ENCODE results near the gene RASGRF1. TPM values are rescaled to one million over a fixed set of nuclear protein-coding genes. Genes with fewer than 3 reads are reported as not detected.

RASGRF1 gene
- total RNA-seq, 3 donors from 2014 or later, result 0.22 to 0.35 TPM; not detected in 1

- no peak for TF ChIP-seq CTCF (IDR thresholded peaks at IDR 0.05)
- no peaks in the 10 kb centered on the region for H3K9me3 ChIP-seq
- intact Hi-C loops (cut with DNase I, micrococcal nuclease), result no loop called here
- H3K4me3 ChIP-seq, result no peak overlapping the region
- no peaks in the 10 kb centered on the region for H3K36me3 ChIP-seq (ENCODE audit: low read depth)
- DNase-seq (no peak), ATAC-seq (no peak)
- H3K4me1 ChIP-seq (ENCODE audit: low read depth), result no peaks in the 10 kb centered on the region
Measured at GRCh38 chr15:78934655-78935023, 155.9 kb downstream of the RASGRF1 start.

- no peaks in the 10 kb centered on the region for H3K4me1 ChIP-seq (ENCODE audit: low read depth)
- ATAC-seq, result no peak
- no peaks in the 10 kb centered on the region for H3K9me3 ChIP-seq
- intact Hi-C loops (cut with DNase I, micrococcal nuclease), result no loop called here
- no peaks in the 10 kb centered on the region for H3K36me3 ChIP-seq (ENCODE audit: low read depth)
- peak in 1 of 3 donors; percentile 57 for DNase-seq
- no peak overlapping the region for H3K4me3 ChIP-seq
- TF ChIP-seq CTCF (IDR thresholded peaks at IDR 0.05), result no peak
Measured at GRCh38 chr15:78933823-78934654, 156.5 kb downstream of the RASGRF1 start.

GRCh38 chr15:78933187-78933822 lies 157.3 kb downstream of the RASGRF1 start:
- intact Hi-C loops (cut with DNase I, micrococcal nuclease), result no loop called here
- no peaks in the 10 kb centered on the region for H3K36me3 ChIP-seq (ENCODE audit: low read depth)
- no peak for TF ChIP-seq CTCF (IDR thresholded peaks at IDR 0.05)
- no peak for DNase-seq
- H3K4me3 ChIP-seq, result no peak overlapping the region
- H3K4me1 ChIP-seq (ENCODE audit: low read depth), result no peaks in the 10 kb centered on the region
- H3K9me3 ChIP-seq, result no peaks in the 10 kb centered on the region
- no peak for ATAC-seq

- intact Hi-C loops (cut with DNase I, micrococcal nuclease), result no loop called here
- Histone ChIP-seq H3K4me1 (ENCODE audit: low read depth) (no peaks in the 10 kb centered on the region), H3K4me3 (no peak overlapping the region), H3K9me3 (no peaks in the 10 kb centered on the region), H3K36me3 (ENCODE audit: low read depth) (no peaks in the 10 kb centered on the region)
- no peak for TF ChIP-seq CTCF (IDR thresholded peaks at IDR 0.05)
- ATAC-seq, result no peak
- DNase-seq, result no peak
Measured at GRCh38 chr15:78932258-78932808, 158.2 kb downstream of the RASGRF1 start.

- no peak for DNase-seq
- no peak for ATAC-seq
- no peaks in the 10 kb centered on the region for H3K4me1 ChIP-seq (ENCODE audit: low read depth)
- no peaks in the 10 kb centered on the region for H3K36me3 ChIP-seq (ENCODE audit: low read depth)
- no peak overlapping the region for H3K4me3 ChIP-seq
- no peaks in the 10 kb centered on the region for H3K9me3 ChIP-seq
- intact Hi-C loops (cut with DNase I, micrococcal nuclease), result no loop called here
- no peak for TF ChIP-seq CTCF (IDR thresholded peaks at IDR 0.05)
Measured at GRCh38 chr15:78931439-78932257, 158.9 kb downstream of the RASGRF1 start.
